Retinal pigment epithelial cell (primary cell): Measurements from ENCODE around the gene RGS12.
A peak's percentile ranks its signal among the peaks of the same experiment; 100 is the strongest.

Experiments
- DNase-seq: peaks from one replicate; pipeline ENCODE4 v3.0.0-alpha.2; 2010; ENCODE audit warnings: low read depth
- H3K4me3 ChIP-seq: 2 replicates; pipeline ENCODE4 v1.5.1; 2011; ENCODE audit warnings: mild to moderate bottlenecking, low read length, control low read depth, moderate library complexity
- TF ChIP-seq, protein P1 (sequence below): conservative IDR thresholded peaks from 2 replicates; pipeline ENCODE4 v1.5.1; 2011; ENCODE audit warnings: low read depth, low read length, control low read depth, inconsistent platforms

RGS12 gene

DNA sequence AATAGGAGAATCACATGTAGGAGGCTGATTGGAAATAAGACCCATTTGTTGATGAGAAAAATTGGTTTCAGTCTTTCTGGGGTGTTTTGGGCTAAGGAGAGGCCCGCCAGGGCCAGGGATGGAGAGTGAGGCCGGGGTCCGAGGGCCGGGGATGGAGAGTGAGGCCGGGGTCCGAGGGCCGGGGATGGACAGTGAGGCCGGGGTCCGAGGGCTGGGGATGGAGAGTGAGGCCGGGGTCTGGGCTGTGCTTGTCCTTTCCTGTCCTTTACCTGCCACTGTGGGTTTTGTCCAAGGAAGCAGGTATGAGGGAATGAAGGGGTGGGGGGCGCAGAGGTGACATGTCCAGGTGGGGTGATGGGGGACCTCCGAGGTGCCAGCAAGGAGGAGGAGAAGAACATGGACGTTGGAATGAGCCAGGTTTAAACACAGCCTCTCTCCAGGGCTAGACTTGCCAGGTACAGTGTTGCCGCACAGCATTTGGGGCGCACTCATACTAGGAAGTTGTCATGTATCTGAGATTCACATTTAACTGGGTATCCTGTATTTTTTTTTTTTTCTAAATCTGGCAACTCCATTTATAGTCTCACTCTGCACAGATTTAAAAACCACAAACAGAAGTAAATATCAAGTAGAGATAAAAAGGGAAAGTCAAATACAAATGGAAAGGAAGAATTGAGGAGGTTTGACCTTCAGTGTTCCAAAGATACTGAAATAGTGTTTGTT, 8.8 kb downstream of the RGS12 start:
- no peak overlapping the region for H3K4me3 ChIP-seq
- TF ChIP-seq, protein P1, sequence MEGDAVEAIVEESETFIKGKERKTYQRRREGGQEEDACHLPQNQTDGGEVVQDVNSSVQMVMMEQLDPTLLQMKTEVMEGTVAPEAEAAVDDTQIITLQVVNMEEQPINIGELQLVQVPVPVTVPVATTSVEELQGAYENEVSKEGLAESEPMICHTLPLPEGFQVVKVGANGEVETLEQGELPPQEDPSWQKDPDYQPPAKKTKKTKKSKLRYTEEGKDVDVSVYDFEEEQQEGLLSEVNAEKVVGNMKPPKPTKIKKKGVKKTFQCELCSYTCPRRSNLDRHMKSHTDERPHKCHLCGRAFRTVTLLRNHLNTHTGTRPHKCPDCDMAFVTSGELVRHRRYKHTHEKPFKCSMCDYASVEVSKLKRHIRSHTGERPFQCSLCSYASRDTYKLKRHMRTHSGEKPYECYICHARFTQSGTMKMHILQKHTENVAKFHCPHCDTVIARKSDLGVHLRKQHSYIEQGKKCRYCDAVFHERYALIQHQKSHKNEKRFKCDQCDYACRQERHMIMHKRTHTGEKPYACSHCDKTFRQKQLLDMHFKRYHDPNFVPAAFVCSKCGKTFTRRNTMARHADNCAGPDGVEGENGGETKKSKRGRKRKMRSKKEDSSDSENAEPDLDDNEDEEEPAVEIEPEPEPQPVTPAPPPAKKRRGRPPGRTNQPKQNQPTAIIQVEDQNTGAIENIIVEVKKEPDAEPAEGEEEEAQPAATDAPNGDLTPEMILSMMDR: no peak
- DNase-seq: no peak

DNA sequence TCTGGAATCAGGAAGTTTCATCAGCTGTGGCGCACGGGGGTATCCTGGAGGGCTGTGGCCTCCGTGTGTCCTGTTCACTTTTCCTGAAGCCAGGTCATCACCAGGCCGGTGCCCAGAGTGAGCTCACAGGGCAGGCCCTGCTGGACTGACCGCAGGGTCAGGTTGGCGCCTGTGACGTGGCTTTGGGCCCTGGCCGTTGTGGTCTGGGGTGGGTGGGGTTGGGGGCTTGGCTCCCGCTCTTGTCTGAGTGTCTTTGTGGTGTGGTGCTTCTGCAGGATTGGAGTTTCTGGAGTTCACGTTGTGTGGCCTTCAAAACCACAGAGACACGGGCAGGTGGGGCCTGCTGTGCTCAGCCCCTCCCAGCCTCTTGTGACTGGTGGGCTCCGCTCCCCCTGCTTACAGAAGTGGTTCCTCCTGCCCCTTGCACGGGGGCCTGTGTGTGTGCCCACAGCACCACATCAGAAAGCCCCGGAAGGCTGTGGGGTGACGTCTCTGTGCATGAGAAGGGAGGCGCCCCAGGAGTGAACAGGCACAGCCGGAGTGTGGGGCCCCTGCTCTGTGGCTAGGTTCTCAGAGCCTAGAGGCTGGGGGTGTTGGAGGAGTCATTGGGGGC, 9.5 kb downstream of the RGS12 start:
- H3K4me3 ChIP-seq: no peak overlapping the region
- no peak for DNase-seq
- TF ChIP-seq, protein P1: no peak

DNA sequence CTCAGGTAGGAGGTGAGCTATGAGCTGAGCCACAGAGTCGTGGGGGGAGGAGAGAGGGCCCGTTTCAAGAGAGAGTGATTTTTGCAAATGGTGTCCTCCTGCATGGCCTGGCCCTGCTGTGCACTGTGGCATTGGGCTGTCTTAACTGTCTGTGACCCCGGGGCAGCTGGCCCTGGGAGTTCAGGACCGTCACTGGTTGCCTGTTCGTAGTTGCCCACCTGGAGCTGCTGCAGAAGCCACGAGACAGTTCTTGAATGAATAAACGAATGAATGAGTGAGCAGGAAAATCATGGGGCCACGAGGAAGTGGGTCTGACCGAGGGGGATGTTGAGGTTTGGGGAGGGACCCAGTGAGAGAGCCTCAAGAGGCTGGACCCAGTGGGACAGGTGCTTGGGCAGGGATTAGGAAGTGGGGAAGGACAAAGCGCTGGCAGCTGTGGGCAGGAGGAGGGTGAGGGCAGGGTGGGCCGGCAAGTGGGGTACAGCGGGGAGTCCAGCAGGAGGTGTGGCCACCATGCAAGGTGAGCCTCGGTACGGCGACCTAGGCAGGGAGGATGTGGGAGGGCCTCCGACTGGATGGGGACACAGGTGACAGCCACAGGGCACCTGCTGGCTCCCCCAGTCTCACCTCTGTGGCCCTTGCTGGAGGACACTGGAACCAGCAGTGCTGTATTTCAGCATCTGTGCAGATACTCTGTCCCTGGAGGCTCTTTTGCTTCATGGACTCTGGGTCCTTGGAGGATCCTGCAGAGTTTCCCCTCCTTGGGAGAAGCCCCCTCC, 10.2 kb downstream of the RGS12 start:
- DNase-seq: no peak
- no peak overlapping the region for H3K4me3 ChIP-seq
- TF ChIP-seq, protein P1: no peak

DNA sequence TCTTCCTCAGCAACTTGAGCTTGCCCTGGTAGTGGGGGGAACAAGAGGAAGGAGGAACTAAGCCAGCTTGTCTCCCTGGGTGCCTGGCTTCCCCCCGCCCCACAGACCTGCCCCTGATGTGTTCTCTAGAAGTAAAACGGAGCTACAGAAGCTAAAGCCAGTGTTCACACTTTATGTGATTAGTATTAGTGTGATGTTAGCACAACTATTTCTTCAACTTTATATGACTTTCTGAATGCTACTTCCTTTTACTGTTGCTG, 10.7 kb downstream of the RGS12 start:
- TF ChIP-seq, protein P1: no peak
- H3K4me3 ChIP-seq: no peak overlapping the region
- no peak for DNase-seq

DNA sequence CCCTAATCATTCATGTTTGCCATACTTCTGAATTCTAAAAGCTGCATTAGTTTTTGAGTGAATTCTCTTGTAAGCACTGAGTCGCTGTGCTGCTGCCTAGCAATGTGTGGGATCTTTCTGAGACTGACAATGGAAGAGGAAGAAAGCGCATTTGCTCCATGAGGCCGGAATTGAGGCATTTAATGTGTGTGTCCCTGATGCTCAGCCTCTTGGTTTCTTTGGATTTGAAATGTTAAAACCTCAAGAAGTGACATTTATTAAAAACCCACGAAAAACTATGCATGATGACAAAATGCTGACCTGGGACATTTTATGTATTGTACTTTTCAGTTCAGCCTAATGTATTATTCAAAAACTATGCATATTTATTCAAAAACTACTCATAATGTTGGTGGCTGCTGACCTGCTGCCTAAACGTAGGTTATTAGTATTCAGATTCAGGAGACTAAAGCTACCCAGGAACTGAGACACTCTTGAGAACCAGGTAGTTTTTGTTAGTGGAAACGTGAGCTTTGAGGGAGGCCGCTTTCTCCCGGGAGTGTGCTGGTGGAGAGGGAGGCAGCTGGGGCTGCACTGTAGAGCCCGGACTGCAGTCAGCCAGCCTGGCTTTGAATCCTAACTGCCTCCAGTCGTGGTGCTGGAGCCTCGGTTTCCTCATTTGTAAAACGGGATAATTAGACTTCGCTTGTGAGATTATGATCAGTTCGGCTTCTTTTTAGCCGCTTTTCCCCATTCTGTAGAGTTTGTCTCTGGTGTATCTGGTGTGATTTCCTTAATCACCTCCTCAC, 11.3 kb downstream of the RGS12 start:
- TF ChIP-seq, protein P1: no peak
- DNase-seq: no peak
- H3K4me3 ChIP-seq: peak overlapping the region; percentile 25

DNA sequence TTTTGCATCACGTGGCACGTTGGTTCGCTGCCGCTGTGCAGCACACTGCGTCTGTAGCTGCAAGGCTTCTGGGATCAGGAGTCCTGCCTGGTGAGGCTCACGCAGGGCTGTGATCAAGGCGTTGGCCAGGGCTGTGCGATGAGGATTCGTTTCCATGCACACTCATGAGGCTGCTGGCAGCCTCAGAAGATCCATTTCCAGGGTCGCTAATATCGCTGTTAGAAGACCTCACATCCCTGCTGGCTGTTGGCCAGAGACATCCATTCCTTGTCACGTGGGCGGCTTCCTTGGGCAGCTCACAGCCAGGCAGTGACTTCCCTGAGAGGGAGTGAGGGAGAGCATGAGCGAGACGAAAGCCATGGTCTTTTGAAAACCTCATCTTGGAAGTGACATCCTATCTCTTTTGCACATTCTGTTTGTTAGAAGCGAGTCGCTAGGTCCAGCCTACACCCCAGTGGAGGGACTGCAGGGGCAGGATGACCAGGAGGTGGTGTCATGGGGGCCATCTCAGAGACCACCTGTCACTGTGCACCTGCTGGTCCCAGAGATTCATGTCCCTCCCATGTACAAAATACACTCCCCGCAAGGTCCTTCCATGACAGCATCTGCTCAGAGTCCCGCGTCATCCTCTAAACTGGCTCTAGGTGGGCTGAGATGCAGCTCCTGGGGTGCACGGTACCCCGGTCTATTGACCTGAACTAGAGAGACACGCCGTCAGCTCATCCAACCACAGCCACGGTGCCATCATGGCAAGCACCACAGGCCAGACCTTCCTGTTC, 12.2 kb downstream of the RGS12 start:
- peak overlapping the region; percentile 25 for H3K4me3 ChIP-seq
- TF ChIP-seq, protein P1: no peak
- no peak for DNase-seq
